WTC11 (cell line): ENCODE results near the gene ZNF750. TPM values are rescaled to one million over a fixed set of nuclear protein-coding genes. Genes with fewer than 3 reads are reported as not detected.
A peak's percentile ranks its signal among the peaks of the same experiment; 100 is the strongest.

Source experiments
- ATAC-seq: fragments of 200-7000 bp; cut with Tn5 transposase; 2 replicates; pipeline ENCODE4 v1.10.0; 2021; ENCODE audit warnings: mild to moderate bottlenecking, moderate library complexity
- CTCF ChIA-PET: fragments of 300-600 bp; sonication (Branson Sonifier 250); formaldehyde crosslinking; loops from one replicate; lab custom pipeline; 2021; ENCODE audit warnings: antibody characterized with exemption; lab: Charles Lee
- POLR2A ChIA-PET: fragments of 350-600 bp; sonication (Branson Sonifier 250); formaldehyde crosslinking; loops from one replicate; lab custom pipeline; 2021; ENCODE audit warnings: antibody characterized with exemption; lab: Charles Lee
- DNase-seq: peaks from one replicate; pipeline ENCODE4 v3.0.0; 2021; ENCODE audit warnings: low spot score
- H3K27ac Mint-ChIP-seq: 2 replicates; pipeline ENCODE4 v1.8.0; 2021; ENCODE audit warnings: mixed read lengths
- H3K27me3 Mint-ChIP-seq: 2 replicates; pipeline ENCODE4 v1.8.0; 2021; ENCODE audit warnings: low read depth, mild to moderate bottlenecking, moderate library complexity, mixed read lengths
- H3K36me3 Mint-ChIP-seq: 2 replicates; pipeline ENCODE4 v1.8.0; 2021; ENCODE audit warnings: mixed read lengths
- H3K4me1 Mint-ChIP-seq: 2 replicates; pipeline ENCODE4 v1.8.0; 2022; ENCODE audit warnings: mixed read lengths
- H3K4me3 Mint-ChIP-seq: 2 replicates; pipeline ENCODE4 v1.8.0; 2021; ENCODE audit warnings: mild to moderate bottlenecking, moderate library complexity, mixed read lengths
- H3K9me3 Mint-ChIP-seq: 2 replicates; pipeline ENCODE4 v1.8.0; 2021; ENCODE audit warnings: mixed read lengths
- ATF1 ChIP-seq: sonication (generic); formaldehyde crosslinking; IDR thresholded peaks from 2 replicates; pipeline ENCODE4 v1.8.1; 2023; ENCODE audit warnings: mild to moderate bottlenecking, moderate library complexity, missing genetic modification reagents
- CBFB ChIP-seq: sonication (generic); formaldehyde crosslinking; IDR thresholded peaks from 2 replicates; pipeline ENCODE4 v1.8.1; 2022; ENCODE audit warnings: mild to moderate bottlenecking, low read depth, missing genetic modification reagents
- CDX4 ChIP-seq: fragments of 250-450 bp; sonication (Bioruptor Pico); IDR thresholded peaks from 2 replicates; pipeline ENCODE4 v1.9.0; 2021; ENCODE audit warnings: moderate library complexity, mild to moderate bottlenecking, inconsistent platforms, borderline replicate concordance
- CREB1 ChIP-seq: sonication (generic); formaldehyde crosslinking; IDR thresholded peaks from 2 replicates; pipeline ENCODE4 v1.8.0; 2023; ENCODE audit warnings: mild to moderate bottlenecking, missing genetic modification reagents
- CREM ChIP-seq: sonication (generic); formaldehyde crosslinking; IDR thresholded peaks from 2 replicates; pipeline ENCODE4 v1.8.1; 2022; ENCODE audit warnings: mild to moderate bottlenecking, missing genetic modification reagents, moderate library complexity
- E2F5 ChIP-seq: sonication (generic); formaldehyde crosslinking; IDR thresholded peaks from 2 replicates; pipeline ENCODE4 v1.8.1; 2022; ENCODE audit warnings: mild to moderate bottlenecking, moderate library complexity, missing genetic modification reagents
- ESRRA ChIP-seq: sonication (generic); formaldehyde crosslinking; IDR thresholded peaks from 2 replicates; pipeline ENCODE4 v1.8.1; 2022; ENCODE audit warnings: mild to moderate bottlenecking, missing genetic modification reagents, borderline replicate concordance
- ETV6 ChIP-seq: sonication (generic); formaldehyde crosslinking; IDR thresholded peaks from 2 replicates; pipeline ENCODE4 v1.8.1; 2022; ENCODE audit warnings: mild to moderate bottlenecking, missing genetic modification reagents
- FOXP4 ChIP-seq: sonication (generic); formaldehyde crosslinking; IDR thresholded peaks from 2 replicates; pipeline ENCODE4 v1.8.0; 2022; ENCODE audit warnings: mild to moderate bottlenecking, missing genetic modification reagents
- GRHL2 ChIP-seq: fragments of 250-450 bp; sonication (Bioruptor Pico); IDR thresholded peaks from 2 replicates; pipeline ENCODE4 v1.8.0; 2022; ENCODE audit warnings: mild to moderate bottlenecking, moderate library complexity; ENCODE audit not compliant: insufficient replicate concordance, severe bottlenecking
- HMGXB4 ChIP-seq: sonication (generic); formaldehyde crosslinking; IDR thresholded peaks from 2 replicates; pipeline ENCODE4 v1.8.1; 2023; ENCODE audit warnings: mild to moderate bottlenecking, moderate library complexity, missing genetic modification reagents
- MXD4 ChIP-seq: fragments of 250-450 bp; sonication (Bioruptor Pico); IDR thresholded peaks from 2 replicates; pipeline ENCODE4 v1.8.0; 2021; ENCODE audit warnings: mild to moderate bottlenecking, moderate library complexity, borderline replicate concordance
- PREB ChIP-seq: sonication (generic); formaldehyde crosslinking; IDR thresholded peaks from 2 replicates; pipeline ENCODE4 v1.8.1; 2022; ENCODE audit warnings: mild to moderate bottlenecking, missing genetic modification reagents, moderate library complexity, borderline replicate concordance
- PRRX2 ChIP-seq: fragments of 250-450 bp; sonication (Bioruptor Pico); IDR thresholded peaks from 2 replicates; pipeline ENCODE4 v1.8.0; 2021; ENCODE audit warnings: mild to moderate bottlenecking
- SP1 ChIP-seq: sonication (generic); formaldehyde crosslinking; conservative IDR thresholded peaks from 2 replicates; pipeline ENCODE4 v1.8.1; 2022; ENCODE audit warnings: missing genetic modification reagents
- STAT6 ChIP-seq: sonication (generic); formaldehyde crosslinking; conservative IDR thresholded peaks from 2 replicates; pipeline ENCODE4 v1.8.1; 2023; ENCODE audit warnings: mild to moderate bottlenecking, low read depth, missing genetic modification reagents, moderate library complexity
- TEAD1 ChIP-seq: sonication (generic); formaldehyde crosslinking; IDR thresholded peaks from 2 replicates; pipeline ENCODE4 v1.8.0; 2022; ENCODE audit warnings: mild to moderate bottlenecking, missing genetic modification reagents
- USF1 ChIP-seq: sonication (generic); formaldehyde crosslinking; IDR thresholded peaks from 2 replicates; pipeline ENCODE4 v1.8.0; 2022; ENCODE audit warnings: mild to moderate bottlenecking, missing genetic modification reagents
- ZNF121 ChIP-seq: sonication (generic); formaldehyde crosslinking; IDR thresholded peaks from 2 replicates; pipeline ENCODE4 v1.8.0; 2023; ENCODE audit warnings: missing genetic modification reagents
- ZNF138 ChIP-seq: sonication (generic); formaldehyde crosslinking; conservative IDR thresholded peaks from 2 replicates; pipeline ENCODE4 v1.8.1; 2022; ENCODE audit warnings: mild to moderate bottlenecking, moderate library complexity, missing genetic modification reagents
- ZNF317 ChIP-seq: sonication (generic); formaldehyde crosslinking; IDR thresholded peaks from 2 replicates; pipeline ENCODE4 v1.8.1; 2023; ENCODE audit warnings: low read depth, mild to moderate bottlenecking, moderate library complexity, missing genetic modification reagents, borderline replicate concordance
- ZNF396 ChIP-seq: fragments of 250-450 bp; sonication (Bioruptor Pico); IDR thresholded peaks from 2 replicates; pipeline ENCODE4 v1.8.0; 2021; ENCODE audit warnings: mild to moderate bottlenecking, moderate library complexity, borderline replicate concordance
- ZNF423 ChIP-seq: fragments of 250-450 bp; sonication (Bioruptor Pico); IDR thresholded peaks from 2 replicates; pipeline ENCODE4 v2.1.2; 2022; ENCODE audit warnings: mild to moderate bottlenecking, moderate library complexity
- total RNA-seq: library from RNA; stranded (reverse); gene quantifications from 3 replicates; pipeline ENCODE4 v1.2.3, GENCODE V29; 2021

Gene ZNF750
- total RNA-seq, 1 experiment from 2014 or later: 0.04 TPM

GRCh38 chr17:82878527-82878926, 38.7 kb upstream of the ZNF750 start (continued):
- TF ChIP-seq PRRX2 (CRISPR knock-in tag): no peak
- no peak for TF ChIP-seq GRHL2 (CRISPR knock-in tag)
- TF ChIP-seq STAT6 (CRISPR knock-in tag): no peak
- TF ChIP-seq ZNF396 (CRISPR knock-in tag): no peak
- TF ChIP-seq ZNF423: no peak

- H3K27me3 Mint-ChIP-seq: no peaks in the 10 kb centered on the region
- peaks cover 5% of the 10 kb centered on the region; the same call in 1 of the 2 replicates for H3K9me3 Mint-ChIP-seq
- ATAC-seq (peak; percentile 47), DNase-seq (peak; percentile 41)
- ChIA-PET CTCF (interaction anchor here (0.9 to 3.5 kb wide), 3 partner anchors 13 to 95 kb away, joined by 3 to 14 read pairs (median 3); no protein-coding TSS in a partner anchor), POLR2A (no interaction called here)
- peak overlapping the region; percentile 93 for H3K27ac Mint-ChIP-seq
- TF ChIP-seq ZNF121 (0 out of 2 replicates have a peak, but pooled peaks have one; percentile 17), ESRRA (CRISPR knock-in tag) (no peak)
- H3K4me3 Mint-ChIP-seq: no peak overlapping the region
- peaks cover 23% of the 10 kb centered on the region for H3K36me3 Mint-ChIP-seq
- peaks cover 35% of the 10 kb centered on the region for H3K4me1 Mint-ChIP-seq
These were observed 37.0 kb upstream of the ZNF750 start for GRCh38 chr17:82876602-82877379.

- no peak for DNase-seq
- no peak overlapping the region for H3K4me3 Mint-ChIP-seq
- H3K9me3 Mint-ChIP-seq: peaks cover 5% of the 10 kb centered on the region; the same call in 1 of the 2 replicates
- ChIA-PET CTCF (interaction anchor here (0.8 to 3.5 kb wide), 5 partner anchors 12 to 208 kb away, joined by 3 to 14 read pairs (median 3); no protein-coding TSS in a partner anchor), POLR2A (no interaction called here)
- no peak for ATAC-seq
- peak overlapping the region; percentile 93 for H3K27ac Mint-ChIP-seq
- peaks cover 31% of the 10 kb centered on the region for H3K4me1 Mint-ChIP-seq
- H3K27me3 Mint-ChIP-seq: no peaks in the 10 kb centered on the region
- H3K36me3 Mint-ChIP-seq: peaks cover 23% of the 10 kb centered on the region
- TF ChIP-seq HMGXB4 (CRISPR knock-in tag): no peak
- no peak for TF ChIP-seq FOXP4 (CRISPR knock-in tag)
- TF ChIP-seq CREB1 (CRISPR knock-in tag): no peak
- TF ChIP-seq TEAD1: no peak
- no peak for TF ChIP-seq SP1 (CRISPR knock-in tag)
- no peak for TF ChIP-seq CBFB
- TF ChIP-seq CDX4 (CRISPR knock-in tag): no peak
- TF ChIP-seq ZNF138 (CRISPR knock-in tag): no peak
- no peak for TF ChIP-seq MXD4
- no peak for TF ChIP-seq ATF1 (CRISPR knock-in tag)
- no peak for TF ChIP-seq E2F5
- no peak for TF ChIP-seq ETV6 (CRISPR knock-in tag)
- TF ChIP-seq ZNF317 (CRISPR knock-in tag): no peak
- TF ChIP-seq PREB (CRISPR knock-in tag): no peak
- no peak for TF ChIP-seq CREM (CRISPR knock-in tag)
- TF ChIP-seq USF1 (CRISPR knock-in tag): no peak
These were observed 36.3 kb upstream of the ZNF750 start for GRCh38 chr17:82876149-82876548.
